Measurements from ENCODE around the gene APOBEC4. TPM values are rescaled to one million over a fixed set of nuclear protein-coding genes. Genes with fewer than 3 reads are reported as not detected.
"Not testable (repeated sequence)": the region's sequence is repeated elsewhere in the genome, so short reads cannot be mapped to it uniquely, and the experiment has no call there.

Gene APOBEC4, protein sequence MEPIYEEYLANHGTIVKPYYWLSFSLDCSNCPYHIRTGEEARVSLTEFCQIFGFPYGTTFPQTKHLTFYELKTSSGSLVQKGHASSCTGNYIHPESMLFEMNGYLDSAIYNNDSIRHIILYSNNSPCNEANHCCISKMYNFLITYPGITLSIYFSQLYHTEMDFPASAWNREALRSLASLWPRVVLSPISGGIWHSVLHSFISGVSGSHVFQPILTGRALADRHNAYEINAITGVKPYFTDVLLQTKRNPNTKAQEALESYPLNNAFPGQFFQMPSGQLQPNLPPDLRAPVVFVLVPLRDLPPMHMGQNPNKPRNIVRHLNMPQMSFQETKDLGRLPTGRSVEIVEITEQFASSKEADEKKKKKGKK
- total RNA-seq, result not detected

DNA sequence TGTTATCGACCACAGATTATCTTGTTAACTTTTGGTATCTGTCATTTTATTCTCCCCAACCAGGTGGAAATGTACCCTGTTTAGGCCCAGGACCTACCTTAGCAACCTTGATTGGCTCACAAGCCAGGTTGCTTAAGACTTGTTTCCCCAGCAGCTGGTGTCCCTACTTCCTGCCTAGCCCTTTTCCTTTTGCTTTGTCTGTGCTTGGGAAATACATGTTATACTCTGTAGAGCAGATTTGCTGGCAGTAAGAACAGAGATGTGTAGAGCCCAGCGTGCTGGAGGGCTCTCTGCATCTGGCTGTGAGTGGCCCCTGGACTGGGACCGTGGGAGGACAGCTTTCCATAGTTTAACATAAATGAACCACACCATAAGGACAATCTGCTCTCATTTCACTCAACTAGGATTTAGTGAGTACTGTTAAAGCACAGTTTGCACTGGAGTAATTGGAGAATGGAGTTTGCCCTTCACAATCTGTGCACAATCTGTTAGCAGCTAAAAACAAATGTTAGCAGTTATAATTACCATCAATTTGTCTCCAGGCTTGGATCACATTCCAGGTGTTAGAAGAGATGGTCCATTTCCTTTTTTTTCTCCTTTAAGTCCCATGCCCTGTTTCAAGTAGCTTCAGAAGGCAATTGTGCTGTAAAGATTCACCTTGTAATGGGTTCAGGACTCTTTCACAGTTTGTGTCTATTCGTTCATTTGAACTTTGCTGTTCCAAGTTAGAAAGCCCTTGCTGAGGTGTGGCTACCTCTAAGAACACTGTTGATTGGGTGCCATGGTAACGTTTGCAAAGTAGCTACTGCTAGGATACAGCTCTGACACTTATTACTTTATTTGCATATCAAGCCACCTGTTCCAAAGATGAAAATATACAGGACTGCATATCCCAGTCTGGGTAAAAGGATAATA lies at the start of gene APOBEC4:
APOBEC4 (minus strand) TSS at position 770 of the 915 bp plus-strand sequence. CDS start 4,535 bp downstream, outside the sequence.
- DNase-seq (ENCODE audit: low spot score) (no peak), ATAC-seq (no peak)
- intact Hi-C loops (cut with DNase I), result loop anchor here (5.0 kb wide), 1 partner anchor 264 kb away; no protein-coding TSS in a partner anchor

DNA sequence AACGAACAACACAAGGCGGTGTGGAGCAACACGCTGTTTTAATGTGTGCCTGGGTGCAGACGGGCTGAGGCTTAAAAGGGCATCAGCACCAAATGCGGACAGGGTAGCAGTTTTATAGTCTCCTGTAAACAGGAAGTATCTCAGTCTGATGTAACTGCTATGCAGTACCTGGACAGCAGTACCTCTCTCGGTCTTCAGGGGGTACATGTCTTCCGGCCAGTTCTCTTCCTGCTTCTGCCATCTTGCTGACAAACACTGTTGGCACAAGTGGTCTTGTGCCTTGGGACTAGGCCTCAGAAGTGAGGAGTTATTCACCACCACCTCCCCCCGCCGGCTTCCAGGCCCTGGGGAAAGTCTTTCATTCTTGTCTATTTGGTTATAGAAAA lies 49.7 kb upstream of the APOBEC4 start:
- intact Hi-C loops (cut with DNase I), result no loop called here
- ATAC-seq, result no peak
- no peak for DNase-seq (ENCODE audit: low spot score)

DNA sequence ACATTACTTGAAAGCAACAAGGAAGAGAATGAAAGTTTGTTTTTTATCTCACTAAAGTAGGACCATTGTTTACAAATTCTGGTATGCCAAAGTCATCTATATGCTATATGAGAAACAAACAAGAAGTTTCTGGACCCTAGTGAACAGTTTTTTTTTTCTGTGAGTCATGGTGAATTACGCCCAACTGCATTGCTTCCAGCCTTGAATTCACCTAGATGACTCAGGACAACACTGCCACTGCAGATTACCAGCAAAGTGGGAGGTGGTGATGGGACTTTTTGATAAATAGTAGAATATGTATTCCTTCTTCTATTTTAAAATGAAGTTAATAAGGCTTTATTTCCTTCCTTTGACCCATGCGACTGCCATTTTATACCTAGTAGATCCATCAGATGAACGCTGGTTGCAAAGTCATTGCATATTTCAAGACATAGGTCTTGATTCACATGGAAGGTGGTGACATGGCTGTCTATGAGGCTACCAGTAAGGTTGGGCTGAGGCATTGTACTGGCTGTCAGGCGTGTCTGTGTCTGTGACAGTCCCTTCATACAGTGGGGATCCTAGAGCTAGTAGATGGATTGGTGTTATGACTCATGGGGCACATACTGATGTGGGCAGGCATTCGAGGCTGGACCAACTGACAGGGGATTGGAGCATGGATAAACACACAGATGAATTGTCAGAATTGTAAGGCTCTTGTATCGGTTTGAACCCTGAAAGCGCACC lies 49.1 kb upstream of the APOBEC4 start:
- DNase-seq (ENCODE audit: low spot score) (no peak), ATAC-seq (no peak)
- intact Hi-C loops (cut with DNase I), result no loop called here

DNA sequence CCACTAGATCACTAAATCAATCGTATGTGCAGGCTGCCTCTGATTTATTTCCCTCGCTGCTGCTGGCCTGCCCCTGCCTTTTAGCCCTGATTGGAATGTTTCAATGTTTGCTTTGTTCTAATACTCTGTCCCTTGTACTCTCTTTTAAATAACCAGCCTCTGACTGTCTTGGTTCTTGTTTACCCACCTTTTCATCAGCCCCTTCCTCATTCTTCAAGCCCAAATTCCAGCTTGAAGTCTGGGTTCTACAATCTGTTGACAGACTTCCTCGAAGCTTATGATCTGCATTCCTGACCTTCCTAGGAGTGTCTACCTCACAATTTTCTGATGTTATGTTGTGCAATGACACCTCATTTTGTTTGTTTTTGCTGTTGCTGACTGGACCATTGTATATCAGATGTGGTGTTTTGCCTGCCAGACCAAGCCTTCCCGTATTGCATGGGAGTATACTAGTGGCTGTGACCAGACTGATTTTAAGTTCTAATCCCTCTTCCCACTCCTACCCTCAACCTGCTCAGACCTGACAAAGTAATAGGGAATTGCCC lies 46.6 kb upstream of the APOBEC4 start:
- ATAC-seq, result peak; percentile 57
- intact Hi-C loops (cut with DNase I), result no loop called here
- no peak for DNase-seq (ENCODE audit: low spot score)

DNA sequence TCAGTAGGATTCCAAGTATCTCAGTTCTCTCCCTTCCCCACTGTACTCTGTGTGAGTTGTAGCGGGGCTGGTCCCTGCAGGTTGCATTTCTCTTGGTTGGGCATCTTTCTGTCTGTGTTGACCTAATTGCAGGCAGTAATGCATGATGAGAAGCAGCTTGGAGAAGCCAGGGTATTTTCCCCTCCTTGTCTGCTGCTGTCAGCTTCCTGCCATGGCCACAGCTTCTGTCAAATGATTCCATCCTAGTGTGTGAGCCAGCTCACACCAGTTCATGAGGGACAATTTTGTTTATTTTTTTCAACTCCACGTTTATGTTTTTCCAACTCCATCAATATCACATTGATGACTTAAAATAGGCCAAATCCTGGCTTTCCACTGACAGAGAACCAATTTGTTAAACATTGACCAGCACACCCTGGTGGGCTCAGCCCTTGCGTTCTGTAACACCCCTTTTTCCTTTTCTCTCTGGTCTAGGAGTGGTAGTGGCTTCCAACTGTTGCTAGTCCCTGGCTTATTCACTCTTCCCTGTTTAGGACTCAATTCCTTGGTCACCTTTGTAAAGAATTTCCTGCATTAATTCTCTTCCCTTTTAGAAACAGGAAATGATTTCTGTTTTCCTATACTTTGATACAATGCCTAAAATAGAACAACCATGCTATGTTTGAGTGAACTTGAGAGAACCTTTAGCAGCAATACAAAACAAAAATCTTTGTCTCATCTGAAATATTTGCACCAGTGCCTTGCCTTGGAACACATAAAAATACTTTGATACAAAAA lies 44.9 kb upstream of the APOBEC4 start:
- intact Hi-C loops (cut with DNase I), result no loop called here
- no peak for DNase-seq (ENCODE audit: low spot score)
- no peak for ATAC-seq

DNA sequence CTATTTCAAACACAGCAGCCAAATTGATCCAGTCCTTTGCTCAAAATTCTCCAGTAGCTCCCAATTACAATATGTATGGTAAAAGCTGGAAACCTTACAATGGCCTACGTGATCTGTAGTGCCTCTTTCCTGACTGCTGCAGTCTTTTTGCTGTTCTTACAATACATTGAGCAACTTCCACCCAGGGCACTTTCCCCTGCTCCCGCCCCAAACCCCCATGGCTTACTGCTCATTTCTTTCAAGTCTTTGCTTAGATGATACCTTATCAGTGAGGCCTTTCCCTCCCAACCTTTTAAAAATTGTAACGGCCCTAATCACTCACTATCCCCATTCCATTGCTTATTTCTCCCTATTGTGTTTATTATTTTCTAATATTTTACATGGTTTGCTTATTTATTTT lies 43.9 kb upstream of the APOBEC4 start:
- intact Hi-C loops (cut with DNase I), result no loop called here
- ATAC-seq (no peak), DNase-seq (ENCODE audit: low spot score) (no peak)

DNA sequence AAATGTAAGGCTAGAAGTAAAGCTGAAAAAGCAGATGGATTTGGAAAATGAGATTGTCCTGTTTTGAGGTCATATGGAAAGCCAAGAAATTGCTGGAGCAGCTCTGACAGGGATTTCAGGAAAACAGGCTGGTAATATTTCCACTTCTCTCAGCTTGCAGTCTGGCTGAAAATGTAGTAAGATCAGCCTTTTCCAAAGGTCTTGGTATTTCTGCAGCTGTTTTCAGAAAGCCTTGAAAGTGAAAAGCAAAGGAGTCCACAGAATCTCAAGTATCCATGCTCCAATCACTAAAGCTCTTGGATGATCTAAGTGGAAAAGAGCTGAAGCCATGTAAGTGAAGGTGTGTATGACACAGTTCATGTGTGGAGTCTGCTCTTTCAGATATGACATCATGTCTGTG lies 41.6 kb upstream of the APOBEC4 start:
- intact Hi-C loops (cut with DNase I), result no loop called here
- DNase-seq (ENCODE audit: low spot score) (no peak), ATAC-seq (no peak)

DNA sequence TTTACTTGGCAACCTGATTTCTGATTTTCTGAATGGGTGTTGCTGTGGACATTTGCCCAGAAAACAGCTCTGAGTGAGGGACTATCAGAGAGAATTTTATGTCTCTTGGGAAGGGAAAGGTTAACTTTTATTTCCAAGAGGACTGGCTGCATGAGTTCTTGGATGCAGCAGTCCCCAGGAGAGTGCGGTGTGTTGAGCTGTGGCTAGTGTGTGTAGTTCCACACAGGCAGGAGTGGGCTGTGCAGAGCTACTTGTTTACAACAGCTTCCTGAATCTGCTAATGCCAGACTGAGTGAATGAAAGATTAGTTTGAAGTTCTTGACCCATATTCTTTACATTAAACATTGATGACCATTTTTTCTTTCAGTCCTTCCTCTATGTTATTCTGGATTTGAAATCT lies 41.0 kb upstream of the APOBEC4 start:
- DNase-seq (ENCODE audit: low spot score) (no peak), ATAC-seq (peak; percentile 87)
- intact Hi-C loops (cut with DNase I), result no loop called here

DNA sequence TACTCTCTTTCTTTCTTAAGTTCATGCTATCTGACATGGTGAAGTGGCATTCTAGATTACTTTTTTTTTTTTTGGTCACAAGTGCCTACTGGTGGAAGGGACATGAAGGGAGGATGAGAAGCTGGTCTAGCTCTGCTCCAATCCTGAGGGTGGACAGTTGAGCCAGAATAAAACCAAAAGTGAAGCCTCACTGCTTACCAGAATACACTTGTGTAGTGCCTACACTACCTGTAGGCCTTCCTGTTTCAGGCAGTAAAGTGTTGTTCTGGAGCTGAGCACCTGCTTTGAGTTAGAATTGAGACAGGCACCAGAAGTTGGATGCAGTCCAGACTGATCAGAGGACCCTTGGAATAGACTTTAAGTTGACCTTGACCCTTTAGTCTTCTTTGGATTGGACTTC lies 40.4 kb upstream of the APOBEC4 start:
- intact Hi-C loops (cut with DNase I), result no loop called here
- peak; percentile 49 for ATAC-seq

DNA sequence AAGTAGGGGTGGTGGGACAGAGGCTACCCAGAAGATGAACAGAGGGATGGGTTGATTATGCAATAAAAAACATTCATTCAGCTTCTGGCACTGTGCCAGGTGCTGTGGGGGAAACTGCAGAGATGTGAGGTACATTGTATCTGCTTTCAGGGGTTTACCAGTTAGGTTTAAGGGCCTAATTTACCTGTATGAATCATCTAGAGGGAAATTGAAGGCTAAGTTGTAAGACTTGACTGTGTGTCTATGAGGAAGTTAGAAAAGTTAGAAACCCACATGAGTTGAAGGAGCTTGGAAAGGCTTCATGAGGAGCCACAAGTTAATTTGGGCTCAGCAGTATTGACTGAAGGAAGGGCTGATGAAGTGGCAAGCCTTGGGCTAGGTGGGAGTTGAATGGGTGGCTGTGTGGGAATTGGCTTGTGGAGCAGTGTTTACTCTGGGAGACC lies 36.7 kb upstream of the APOBEC4 start:
- DNase-seq (ENCODE audit: low spot score) (no peak), ATAC-seq (no peak)
- intact Hi-C loops (cut with DNase I), result no loop called here

More for the DNA sequence above, 40.4 kb upstream of the APOBEC4 start:
- no peak for DNase-seq (ENCODE audit: low spot score)

DNA sequence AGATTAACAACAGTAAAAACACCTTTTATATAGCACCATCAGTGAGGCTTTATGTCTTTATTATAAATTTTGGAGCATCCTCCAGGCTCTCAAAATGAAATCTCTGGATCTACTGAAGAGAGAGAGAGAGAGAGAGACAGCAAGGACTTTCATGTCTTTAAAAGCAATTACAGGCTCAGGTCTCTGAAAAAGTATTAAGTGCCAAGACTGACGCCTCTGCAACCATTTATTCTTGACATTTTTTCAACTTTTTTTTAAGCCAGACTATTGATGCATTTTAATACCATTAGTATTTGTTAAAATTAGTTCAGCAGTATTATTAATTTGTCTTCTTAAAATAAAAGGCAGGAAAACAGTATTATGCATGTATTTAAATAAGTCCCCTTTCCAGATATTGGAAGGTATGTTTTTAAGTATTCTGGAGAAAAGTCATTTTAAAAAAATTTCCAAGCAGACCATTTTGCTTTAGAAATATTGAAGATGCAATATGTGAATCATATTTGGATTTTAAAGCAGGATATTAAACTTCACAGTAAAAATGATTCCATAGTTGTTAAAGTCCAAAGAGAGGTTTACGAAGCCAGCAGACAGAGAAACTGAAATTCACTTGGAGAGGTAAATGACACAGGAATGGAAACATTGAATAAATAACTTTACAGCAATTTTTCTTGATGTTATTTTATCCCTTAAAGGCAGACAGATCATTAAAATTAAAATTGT lies 35.4 kb upstream of the APOBEC4 start:
- no peak for DNase-seq (ENCODE audit: low spot score)
- no peak for ATAC-seq
- intact Hi-C loops (cut with DNase I), result no loop called here

DNA sequence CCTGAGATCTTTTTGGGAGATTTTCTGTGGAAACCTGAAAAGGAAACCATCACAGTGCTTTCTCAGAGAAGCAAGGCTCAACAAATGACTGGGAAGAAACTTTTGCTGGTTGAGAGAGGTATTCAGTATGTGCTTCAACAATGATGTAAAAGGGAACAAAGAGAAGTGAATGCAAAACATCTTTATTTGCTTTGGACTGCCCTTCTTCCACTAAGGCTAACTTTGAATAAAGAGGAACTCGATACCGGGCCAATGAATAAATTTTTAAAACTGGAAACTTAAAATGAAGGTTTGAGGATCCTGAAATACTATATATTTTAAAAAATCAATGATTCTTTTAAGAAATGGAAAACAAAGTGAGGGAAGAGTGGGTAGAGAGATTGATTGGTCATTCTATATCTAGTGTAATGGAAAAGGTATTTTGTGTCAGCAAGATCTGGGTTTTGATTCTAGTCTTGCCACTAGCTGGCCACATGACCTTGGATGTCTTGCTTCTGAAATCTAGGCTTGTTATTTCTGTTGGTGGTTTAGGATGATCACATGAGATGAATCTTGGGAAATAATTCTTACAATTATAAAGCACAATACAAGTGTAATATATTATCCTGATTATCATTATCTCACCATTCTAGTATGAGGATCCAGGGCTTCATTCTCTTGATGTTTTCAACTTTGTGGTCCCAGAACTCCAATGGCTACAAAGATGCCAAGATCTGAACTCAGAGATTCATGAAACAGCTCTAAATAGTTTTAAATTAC lies 34.6 kb upstream of the APOBEC4 start:
- ATAC-seq (peak; percentile 69), DNase-seq (ENCODE audit: low spot score) (no peak)
- intact Hi-C loops (cut with DNase I), result no loop called here

DNA sequence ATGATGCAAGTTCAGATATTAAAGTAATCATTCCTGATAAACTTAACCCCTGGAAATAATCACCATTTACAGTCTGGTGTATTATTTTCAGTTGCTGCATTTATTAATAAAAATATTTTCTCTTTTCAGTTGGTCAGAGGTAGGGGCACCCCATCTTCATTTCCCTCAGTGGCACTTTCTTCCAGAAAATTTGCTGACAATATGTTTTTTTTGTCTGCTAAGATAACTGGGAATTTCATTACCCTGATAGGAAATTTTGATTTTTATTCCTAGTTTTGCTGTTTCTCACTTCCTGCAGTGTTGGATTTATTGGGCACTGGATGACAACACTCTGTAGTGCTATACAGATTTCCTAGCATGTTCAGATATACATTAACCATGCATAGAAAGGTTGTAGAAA lies 33.1 kb upstream of the APOBEC4 start:
- no peak for ATAC-seq

DNA sequence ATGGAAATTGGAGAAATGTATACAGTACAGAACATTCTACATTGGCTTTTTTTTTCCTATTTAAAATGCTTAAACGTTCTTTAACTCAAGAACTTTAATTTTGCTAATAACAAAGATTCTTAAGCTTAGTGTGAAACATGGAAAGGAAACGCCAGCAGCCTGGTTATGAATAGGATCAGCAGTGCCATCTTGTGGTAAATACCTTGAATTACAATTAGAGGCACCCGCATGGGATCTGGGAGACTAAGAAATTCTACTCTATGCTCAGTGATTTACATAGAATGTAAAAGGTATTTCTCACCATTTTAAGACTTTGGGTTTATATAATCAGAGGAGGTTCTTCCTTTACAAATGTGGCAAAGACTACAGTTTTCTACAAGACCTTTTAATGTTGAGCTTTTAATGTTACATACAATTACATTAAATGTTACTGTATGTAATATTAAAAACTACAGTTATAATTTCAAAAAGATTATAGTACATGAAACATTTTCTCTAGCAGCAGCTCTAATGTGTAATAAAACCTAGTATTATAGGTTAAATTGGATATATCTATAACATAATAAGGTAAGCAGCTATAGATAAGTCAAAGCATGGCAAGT lies 32.1 kb upstream of the APOBEC4 start:
- ATAC-seq (peak; percentile 71), DNase-seq (ENCODE audit: low spot score) (no peak)
- intact Hi-C loops (cut with DNase I), result no loop called here

More for the DNA sequence above, 33.1 kb upstream of the APOBEC4 start:
- DNase-seq (ENCODE audit: low spot score), result no peak
- intact Hi-C loops (cut with DNase I), result no loop called here

DNA sequence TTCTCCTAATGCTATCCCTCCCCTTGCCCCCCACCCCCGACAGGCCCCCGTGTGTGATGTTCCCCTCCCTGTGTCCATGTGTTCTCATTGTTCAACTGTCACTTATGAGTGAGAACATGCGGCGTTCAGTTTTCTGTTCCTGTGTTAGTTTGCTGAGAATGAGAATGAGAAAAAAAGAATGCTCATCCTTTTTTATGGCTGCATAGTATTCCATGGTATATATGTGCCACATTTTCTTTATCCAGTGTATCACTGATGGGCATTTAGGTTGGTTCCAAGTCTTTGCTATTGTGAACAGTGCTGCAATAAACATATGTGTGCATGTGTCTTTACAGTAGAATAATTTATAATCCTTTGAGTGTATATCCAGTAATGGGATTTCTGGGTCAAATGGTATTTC lies 26.2 kb upstream of the APOBEC4 start:
- ATAC-seq; DNase-seq (ENCODE audit: low spot score); intact Hi-C loops (cut with DNase I): not testable (repeated sequence)

DNA sequence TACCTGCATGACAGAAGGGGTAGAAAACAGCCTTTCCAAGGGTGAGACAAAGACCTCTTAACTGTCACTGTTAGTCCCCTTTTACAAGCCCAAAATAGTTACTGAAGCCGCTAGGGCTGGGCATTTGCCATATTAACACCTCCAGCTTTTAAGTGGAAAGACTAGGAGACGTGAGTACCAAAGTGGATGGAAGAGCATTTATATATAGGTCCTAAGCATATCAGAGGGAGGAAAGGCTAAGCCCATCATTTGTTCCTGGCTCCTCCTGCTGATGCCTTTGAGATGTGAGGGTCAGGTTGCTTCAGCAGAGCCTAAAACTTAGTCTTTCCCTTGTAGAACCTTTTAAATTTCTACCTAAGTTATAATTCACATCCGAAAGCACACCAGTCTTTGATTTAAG lies 25.7 kb upstream of the APOBEC4 start:
- no peak for ATAC-seq
- intact Hi-C loops (cut with DNase I), result no loop called here
- DNase-seq (ENCODE audit: low spot score), result no peak
